Psoas muscle (tissue), 8 donors: Measurements from ENCODE around the gene ZNF521. TPM values are rescaled to one million over a fixed set of nuclear protein-coding genes. Genes with fewer than 3 reads are reported as not detected.

Experiments used
- ATAC-seq, 4 donors: fragments of 200-7000 bp; cut with Tn5 transposase; one replicate each; pipeline ENCODE4 v1.9.1; 2020; ENCODE audit warnings: moderate library complexity in 3 of 4, mild to moderate bottlenecking in 2 of 4
- DNase-seq, 2 donors: peaks; one replicate each; pipeline ENCODE4 v3.0.0-alpha.2; 2020
- H3K27ac ChIP-seq: fragments of 200-600 bp; one replicate; pipeline ENCODE4 v1.8.0; 2022
- H3K27me3 ChIP-seq, 3 donors: fragments of 200-600 bp in 1 of 3; one replicate each; pipeline versions ENCODE4 v1.6.1 to v1.8.0; 2013 to 2022; ENCODE audit warnings: low read length in 2 of 3, mild to moderate bottlenecking in 2 of 3, moderate library complexity in 1 of 3; ENCODE audit not compliant: insufficient read depth in 3 of 3
- H3K36me3 ChIP-seq, 2 donors: fragments of 200-600 bp in 1 of 2; one replicate each; pipeline versions ENCODE4 v1.6.1 to v1.8.0; 2013 to 2022; ENCODE audit warnings: low read depth in 1 of 2, mild to moderate bottlenecking in 1 of 2, moderate library complexity in 1 of 2; ENCODE audit not compliant: insufficient read depth in 1 of 2
- H3K4me1 ChIP-seq: fragments of 200-600 bp; one replicate; pipeline ENCODE4 v1.8.0; 2022
- H3K4me3 ChIP-seq: fragments of 200-600 bp; one replicate; pipeline ENCODE4 v1.8.0; 2022; ENCODE audit warnings: mild to moderate bottlenecking
- H3K9me3 ChIP-seq: fragments of 200-600 bp; one replicate; pipeline ENCODE4 v1.8.0; 2022
- CTCF ChIP-seq: fragments of 200-600 bp; IDR thresholded peaks from one replicate; pipeline ENCODE4 v1.8.0; 2022; ENCODE audit warnings: antibody characterized with exemption
- WGBS, 3 donors: extraction: QIAGEN DNeasy Blood & Tissue Kit; methylation state at CpG; one replicate each; pipeline versions ENCODE4 v1.1.6 to v1.1.7; 2013; 5-methylcytosine and 5-hydroxymethylcytosine counted together
- intact Hi-C, 2 donors: fragments of 100-400 bp; cut with DNase I; formaldehyde crosslinking; loops; one replicate each; pipeline versions ENCODE4 v1.11.0 to v1.14.2; 2022
- polyA plus RNA-seq, 3 donors: library from polyadenylated mRNA; stranded (reverse); fragments of 200-250 nt; gene quantifications; one replicate each; pipeline ENCODE4 v1.2.3, GENCODE V29; 2013
- total RNA-seq, 4 donors: library from RNA; stranded (reverse); fragmentation: NEBNext Ultra II Directional in 2 of 4; extraction: Animal tissue kit (Norgen Biotek cat#: 25700) in 2 of 4; gene quantifications; one replicate each; pipeline versions ENCODE4 v1.2.1 to v1.2.4, GENCODE V29; 2021 to 2023
- donor health status: healthy with polysubstance abuse.
- donor health status: DM: no; HTN: no; CAD: no; lungs with moderate emphysema.
- donor health status: Bipolar disorder and iron deficiency.
- donor health status: healthy.
- donor health status: DM: yes; HTN: yes; CAD: no.
- donor health status: DM: no; HTN: no; CAD: no.
- donor health status: DM: no; HTN: no; CAD: no.
- donor health status: DM: yes; HTN: yes; CAD: no.

ZNF521 gene
- total and polyA plus RNA-seq, 7 donors, result 1.8 to 13.2 (median 4.2) TPM

- intact Hi-C loops, result no loop called here
- Histone ChIP-seq H3K4me1 (peaks cover 13% of the 10 kb centered on the region), H3K27ac (peak overlapping the region; percentile 24), H3K4me3 (no peak overlapping the region), H3K9me3 (no peaks in the 10 kb centered on the region), H3K36me3 (no peaks in the 10 kb centered on the region), H3K27me3 (no peaks in the 10 kb centered on the region)
- ATAC-seq (peak in 2 of 4 donors; percentile 27 to 50), DNase-seq (no peak)
- 48 to 56% (median 49%) methylated on average over 9 of the region's 9 CpGs for WGBS, 3 donors
- TF ChIP-seq CTCF, result no peak
Observed at GRCh38 chr18:25289001-25289631, 62.9 kb downstream of the ZNF521 start.

GRCh38 chr18:25288340-25288938 is 63.5 kb downstream of the ZNF521 start:
- no peak overlapping the region for H3K27ac ChIP-seq

GRCh38 chr18:25287106-25287505 is 64.9 kb downstream of the ZNF521 start:
- no peak overlapping the region for H3K27ac ChIP-seq

More at GRCh38 chr18:25288340-25288938, 63.5 kb downstream of the ZNF521 start:
- no peaks in the 10 kb centered on the region for H3K36me3 ChIP-seq
- no peak overlapping the region for H3K4me3 ChIP-seq
- DNase-seq (no peak), ATAC-seq (no peak)
- TF ChIP-seq CTCF, result no peak
- intact Hi-C loops, result no loop called here
- WGBS, 3 donors, result 78 to 90% (median 85%) methylated on average over 4 of the region's 4 CpGs
- H3K4me1 ChIP-seq, result peaks cover 18% of the 10 kb centered on the region
- H3K9me3 ChIP-seq, result no peaks in the 10 kb centered on the region
- H3K27me3 ChIP-seq, result no peaks in the 10 kb centered on the region

GRCh38 chr18:25284861-25285550 is 67.0 kb downstream of the ZNF521 start:
- TF ChIP-seq CTCF, result no peak
- H3K27me3 ChIP-seq, result no peaks in the 10 kb centered on the region
- peak; percentile 44 to 62 for DNase-seq
- WGBS, 3 donors, result 44 to 53% (median 53%) methylated on average over 10 of the region's 10 CpGs
- H3K4me1 ChIP-seq, result peaks cover 18% of the 10 kb centered on the region
- no peaks in the 10 kb centered on the region for H3K36me3 ChIP-seq
- H3K4me3 ChIP-seq, result peak overlapping the region; percentile 29
- intact Hi-C loops, result no loop called here
- no peaks in the 10 kb centered on the region for H3K9me3 ChIP-seq
- ATAC-seq, result peak in 3 of 4 donors; percentile 56 to 57 (median 57)
- peak overlapping the region; percentile 1 for H3K27ac ChIP-seq

More at GRCh38 chr18:25287106-25287505, 64.9 kb downstream of the ZNF521 start:
- no peak for TF ChIP-seq CTCF
- DNase-seq (no peak), ATAC-seq (no peak)
- 77 to 85% (median 85%) methylated on average over 9 of the region's 9 CpGs for WGBS, 3 donors
- Histone ChIP-seq H3K36me3 (no peaks in the 10 kb centered on the region), H3K27me3 (no peaks in the 10 kb centered on the region), H3K4me3 (no peak overlapping the region), H3K4me1 (peaks cover 18% of the 10 kb centered on the region), H3K9me3 (no peaks in the 10 kb centered on the region)
- intact Hi-C loops, result no loop called here
